Tibial artery (tissue), 4 donors: Measurements from ENCODE around the gene RBFOX1.

ENCODE experiments used
- DNase-seq, 2 donors: peaks; one replicate each; pipeline ENCODE4 v3.0.0-alpha.2; 2019
- H3K27ac ChIP-seq, 2 donors: fragments of 200-600 bp; sonication (generic) in 1 of 2; 1 replicate in 1 of 2; 2 replicates in 1 of 2; pipeline ENCODE4 v1.5.1; 2018 to 2019; ENCODE audit warnings: mild to moderate bottlenecking in 1 of 2
- H3K27me3 ChIP-seq, 2 donors: fragments of 200-600 bp; sonication (generic) in 1 of 2; one replicate each; pipeline versions ENCODE4 v1.5.1 to v1.6.0; 2016 to 2019
- H3K36me3 ChIP-seq, 3 donors: fragments of 200-600 bp; sonication (generic) in 2 of 3; one replicate each; pipeline ENCODE4 v1.5.1; 2016 to 2019; ENCODE audit warnings: mild to moderate bottlenecking in 2 of 3
- H3K4me1 ChIP-seq, 4 donors: fragments of 200-600 bp; sonication (generic) in 2 of 4; 1 replicate in 3 of 4; 2 replicates in 1 of 4; pipeline ENCODE4 v1.5.1; 2016 to 2019
- H3K4me3 ChIP-seq, 2 donors: fragments of 200-600 bp; sonication (generic) in 1 of 2; 1 replicate in 1 of 2; 2 replicates in 1 of 2; pipeline ENCODE4 v1.5.1; 2018 to 2019; ENCODE audit warnings: mild to moderate bottlenecking in 2 of 2
- H3K9me3 ChIP-seq, 3 donors: fragments of 200-600 bp; sonication (generic) in 1 of 3; one replicate each; pipeline ENCODE4 v1.5.1; 2016 to 2019
- intact Hi-C: fragments of 100-400 bp; cut with DNase I; formaldehyde crosslinking; loops from one replicate; pipeline ENCODE4 v1.15.0; 2023; ENCODE audit warnings: low total_unique reads
- TF ChIP-seq, protein P1 (sequence below), 2 experiments: fragments of 200-600 bp in 1 of 2; fragments of 450-650 bp in 1 of 2; IDR thresholded peaks; one replicate each; pipeline ENCODE4 v1.5.1; 2017 to 2019; ENCODE audit warnings: antibody characterized with exemption in 2 of 2, mild to moderate bottlenecking in 1 of 2, moderate library complexity in 1 of 2

Gene RBFOX1

GRCh38 chr16:7675628-7676027 is 343.0 kb downstream of the RBFOX1 start:
- intact Hi-C loops = no loop called here
- Histone ChIP-seq H3K27me3 (no peaks in the 10 kb centered on the region), H3K27ac (no peak overlapping the region), H3K4me1 (no peaks in the 10 kb centered on the region), H3K9me3 (no peaks in the 10 kb centered on the region), H3K4me3 (no peak overlapping the region), H3K36me3 (no peaks in the 10 kb centered on the region)
- DNase-seq = no peak
- TF ChIP-seq, protein P1, sequence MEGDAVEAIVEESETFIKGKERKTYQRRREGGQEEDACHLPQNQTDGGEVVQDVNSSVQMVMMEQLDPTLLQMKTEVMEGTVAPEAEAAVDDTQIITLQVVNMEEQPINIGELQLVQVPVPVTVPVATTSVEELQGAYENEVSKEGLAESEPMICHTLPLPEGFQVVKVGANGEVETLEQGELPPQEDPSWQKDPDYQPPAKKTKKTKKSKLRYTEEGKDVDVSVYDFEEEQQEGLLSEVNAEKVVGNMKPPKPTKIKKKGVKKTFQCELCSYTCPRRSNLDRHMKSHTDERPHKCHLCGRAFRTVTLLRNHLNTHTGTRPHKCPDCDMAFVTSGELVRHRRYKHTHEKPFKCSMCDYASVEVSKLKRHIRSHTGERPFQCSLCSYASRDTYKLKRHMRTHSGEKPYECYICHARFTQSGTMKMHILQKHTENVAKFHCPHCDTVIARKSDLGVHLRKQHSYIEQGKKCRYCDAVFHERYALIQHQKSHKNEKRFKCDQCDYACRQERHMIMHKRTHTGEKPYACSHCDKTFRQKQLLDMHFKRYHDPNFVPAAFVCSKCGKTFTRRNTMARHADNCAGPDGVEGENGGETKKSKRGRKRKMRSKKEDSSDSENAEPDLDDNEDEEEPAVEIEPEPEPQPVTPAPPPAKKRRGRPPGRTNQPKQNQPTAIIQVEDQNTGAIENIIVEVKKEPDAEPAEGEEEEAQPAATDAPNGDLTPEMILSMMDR (IDR thresholded peaks at IDR 0.05) = no peak

- Histone ChIP-seq H3K4me1 (no peaks in the 10 kb centered on the region), H3K4me3 (no peak overlapping the region), H3K9me3 (no peaks in the 10 kb centered on the region), H3K36me3 (no peaks in the 10 kb centered on the region), H3K27ac (no peak overlapping the region), H3K27me3 (no peaks in the 10 kb centered on the region)
- no peak for DNase-seq
- intact Hi-C loops = no loop called here
- TF ChIP-seq, protein P1 (IDR thresholded peaks at IDR 0.05) = no peak
Measured at GRCh38 chr16:7680296-7680695, 347.7 kb downstream of the RBFOX1 start.

DNA sequence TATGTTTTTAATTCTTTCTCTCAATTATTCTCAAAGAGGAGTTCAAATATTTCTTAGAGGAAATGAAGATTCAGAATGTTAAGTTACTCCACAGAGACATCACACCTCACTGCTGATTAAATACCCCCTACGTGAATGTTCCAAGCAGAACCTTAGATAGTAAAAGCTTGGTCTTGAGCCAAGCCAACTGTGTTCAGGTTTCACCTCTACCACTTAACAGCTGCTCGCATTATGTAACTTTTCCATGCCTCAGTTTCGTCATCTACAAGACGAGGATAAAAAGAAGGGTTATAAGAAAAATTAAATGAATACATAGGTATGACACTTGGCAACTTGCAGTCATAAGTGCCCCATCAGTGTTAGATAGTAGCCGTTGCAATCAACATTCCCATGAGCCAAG is 356.2 kb downstream of the RBFOX1 start:
- Histone ChIP-seq H3K9me3 (no peaks in the 10 kb centered on the region), H3K4me1 (no peaks in the 10 kb centered on the region), H3K4me3 (no peak overlapping the region), H3K36me3 (no peaks in the 10 kb centered on the region), H3K27ac (no peak overlapping the region), H3K27me3 (no peaks in the 10 kb centered on the region)
- intact Hi-C loops = no loop called here
- TF ChIP-seq, protein P1 (IDR thresholded peaks at IDR 0.05) = no peak
- no peak for DNase-seq

DNA sequence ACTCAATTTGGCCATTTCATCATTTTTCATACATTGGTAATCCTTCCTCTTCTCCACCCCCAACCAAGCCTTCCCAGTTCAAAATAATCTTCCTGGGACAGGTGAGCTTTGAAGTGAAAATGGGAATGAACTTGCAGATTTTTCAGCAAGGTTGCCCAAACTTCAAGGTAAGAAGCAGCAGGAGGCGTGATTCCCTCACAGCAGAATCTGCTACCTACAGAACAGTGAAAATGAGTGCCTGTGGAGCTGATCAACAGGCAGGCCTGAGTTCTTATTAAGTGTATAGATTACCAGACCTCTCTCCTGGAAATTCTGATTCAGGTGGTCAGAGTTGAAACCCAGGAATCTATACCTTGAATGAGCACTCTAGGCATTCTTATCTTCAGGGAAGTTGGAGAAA is 356.6 kb downstream of the RBFOX1 start:
- TF ChIP-seq, protein P1 (IDR thresholded peaks at IDR 0.05) = no peak
- Histone ChIP-seq H3K36me3 (no peaks in the 10 kb centered on the region), H3K9me3 (no peaks in the 10 kb centered on the region), H3K4me1 (no peaks in the 10 kb centered on the region), H3K4me3 (no peak overlapping the region), H3K27me3 (no peaks in the 10 kb centered on the region), H3K27ac (no peak overlapping the region)
- intact Hi-C loops = no loop called here
- DNase-seq = no peak

DNA sequence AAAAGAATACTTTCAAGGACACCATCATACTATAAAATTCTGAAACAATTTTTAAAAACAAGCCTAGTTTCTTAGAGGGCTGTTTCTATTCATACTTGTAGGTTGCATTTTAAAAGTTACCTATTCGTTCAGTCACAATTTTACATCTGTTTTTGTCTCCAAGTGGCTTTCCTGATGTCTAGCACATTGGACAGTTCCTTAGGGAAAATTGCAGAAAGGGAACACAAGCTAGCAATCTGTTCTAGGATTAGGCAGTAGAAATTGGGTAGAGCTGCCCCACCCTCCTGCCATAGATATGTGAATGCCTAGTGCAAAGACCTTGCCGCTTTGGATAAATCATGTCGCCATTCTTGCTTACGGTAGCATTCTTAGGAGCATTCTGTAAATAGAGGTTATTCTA is 358.9 kb downstream of the RBFOX1 start:
- H3K9me3 ChIP-seq = no peaks in the 10 kb centered on the region
- H3K4me3 ChIP-seq = no peak overlapping the region
- intact Hi-C loops = no loop called here
- TF ChIP-seq, protein P1 (IDR thresholded peaks at IDR 0.05) = no peak
- no peaks in the 10 kb centered on the region for H3K4me1 ChIP-seq
- no peak overlapping the region for H3K27ac ChIP-seq
- DNase-seq = no peak
- H3K36me3 ChIP-seq = no peaks in the 10 kb centered on the region
- H3K27me3 ChIP-seq = no peaks in the 10 kb centered on the region

- TF ChIP-seq, protein P1 (IDR thresholded peaks at IDR 0.05) = no peak
- intact Hi-C loops = no loop called here
- no peak for DNase-seq
- Histone ChIP-seq H3K4me3 (no peak overlapping the region), H3K4me1 (no peaks in the 10 kb centered on the region), H3K27me3 (no peaks in the 10 kb centered on the region), H3K9me3 (no peaks in the 10 kb centered on the region), H3K27ac (no peak overlapping the region), H3K36me3 (no peaks in the 10 kb centered on the region)
Measured at GRCh38 chr16:7703672-7704071, 371.0 kb downstream of the RBFOX1 start.
